GM18861 (cell line): ENCODE measurements around the gene TENM4.

ENCODE experiments used
- ATAC-seq: cut with Tn5 transposase; IDR thresholded peaks from one replicate; pipeline ENCODE4 v1.9.1; 2021; ENCODE audit not compliant: unreplicated experiment

Gene TENM4

DNA sequence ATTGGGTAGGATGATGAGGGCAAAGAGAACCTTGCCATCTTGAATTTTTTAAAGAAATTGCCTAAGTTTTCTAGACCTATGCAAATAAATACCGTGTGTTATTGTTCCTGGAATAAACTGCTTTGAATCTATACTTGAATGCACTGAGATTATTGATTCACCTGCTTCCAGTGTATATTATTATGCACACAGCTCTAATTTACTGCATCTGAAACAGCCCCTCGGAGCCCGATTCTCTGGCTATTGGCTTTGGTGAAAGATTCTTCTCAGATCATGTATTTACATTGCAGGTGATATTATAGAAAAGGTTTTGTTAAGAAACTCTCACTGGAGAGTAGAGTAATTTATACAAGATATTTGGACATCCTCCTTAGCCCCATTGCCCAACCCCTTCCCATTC is 254.2 kb downstream of the TENM4 start:
- ATAC-seq, result no peak

- ATAC-seq, result no peak
Measured at GRCh38 chr11:79185351-79185750, 255.5 kb downstream of the TENM4 start.

GRCh38 chr11:79184285-79184684 is 256.5 kb downstream of the TENM4 start:
- no peak for ATAC-seq

GRCh38 chr11:79182794-79183193 is 258.0 kb downstream of the TENM4 start:
- ATAC-seq, result no peak

GRCh38 chr11:79179087-79179486 is 261.7 kb downstream of the TENM4 start:
- ATAC-seq, result no peak

DNA sequence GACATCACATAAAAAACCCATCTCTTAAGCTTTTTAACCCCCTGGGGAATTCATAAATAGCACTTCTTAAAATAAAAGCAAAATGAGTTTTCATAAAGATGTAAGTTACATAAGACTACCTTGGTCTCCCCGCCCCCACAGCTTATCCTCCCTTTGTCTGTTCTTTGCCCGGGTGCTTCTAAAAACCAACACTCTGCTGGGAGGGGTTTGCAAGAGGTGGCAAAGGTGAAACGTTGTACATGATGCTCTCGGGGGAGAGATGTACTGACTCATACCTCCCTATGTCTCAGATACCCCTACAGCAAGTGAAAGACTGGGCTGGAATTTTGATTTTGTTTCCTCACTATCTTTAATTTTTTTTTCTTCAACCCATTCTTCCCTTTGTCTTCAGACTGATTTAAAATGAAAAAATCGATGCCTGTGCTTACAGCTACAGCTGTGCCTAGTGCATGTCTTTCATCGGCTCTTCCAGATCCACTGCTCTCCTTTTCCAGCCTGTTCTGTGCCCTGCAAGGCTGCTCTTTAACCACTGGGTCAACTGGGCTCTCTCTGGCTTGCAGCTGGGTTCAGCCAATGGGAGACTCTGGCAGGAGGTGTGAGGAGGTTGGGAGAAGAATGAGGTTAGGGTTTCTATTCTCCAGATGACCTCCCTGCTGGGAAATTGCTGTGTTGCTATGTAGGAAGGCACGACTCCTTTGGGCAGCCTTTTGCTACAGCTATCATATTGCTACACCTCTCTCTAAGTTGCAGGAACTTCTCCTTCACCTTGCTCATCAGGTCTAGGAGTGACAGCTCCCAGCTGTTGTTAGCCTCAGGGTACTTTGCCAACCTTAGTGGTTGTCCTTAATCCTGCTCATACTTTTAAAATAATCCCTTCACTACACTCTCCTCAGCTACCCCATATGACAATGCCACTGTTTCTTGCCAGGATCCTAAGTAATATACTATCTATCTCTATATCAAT is 266.5 kb downstream of the TENM4 start:
- ATAC-seq, result no peak

GRCh38 chr11:79173615-79174014 is 267.2 kb downstream of the TENM4 start:
- ATAC-seq, result no peak

GRCh38 chr11:79170321-79170720 is 270.5 kb downstream of the TENM4 start:
- ATAC-seq, result no peak

DNA sequence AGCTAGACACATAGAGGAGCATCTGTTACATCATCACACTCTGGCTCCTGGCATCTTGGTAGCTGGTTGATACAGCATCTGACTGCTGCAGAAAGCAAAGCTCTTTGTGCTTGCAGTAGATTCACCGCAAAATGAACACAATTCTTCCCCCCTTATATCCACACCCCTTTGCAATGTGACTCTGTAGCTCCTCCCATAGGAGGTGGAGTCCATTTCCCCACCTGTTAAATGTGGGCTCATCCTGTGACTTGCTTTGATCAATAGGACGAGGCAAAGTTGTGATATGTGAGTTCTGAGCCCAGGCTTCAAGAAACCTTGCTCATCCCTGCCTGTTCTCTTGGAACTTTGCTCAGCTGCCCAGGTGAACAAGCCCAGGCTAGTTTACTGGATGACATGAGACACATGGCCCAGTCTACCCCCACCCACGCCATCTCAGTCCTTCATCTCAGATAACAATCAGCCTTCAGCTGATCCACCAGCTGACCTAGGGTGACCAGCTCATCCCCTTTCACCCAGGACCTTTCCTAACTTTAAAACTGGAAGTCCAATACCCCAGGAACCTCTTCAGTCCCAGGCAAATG is 272.2 kb downstream of the TENM4 start:
- ATAC-seq, result no peak

- ATAC-seq, result no peak
Measured at GRCh38 chr11:79167510-79168188, 273.2 kb downstream of the TENM4 start.

- ATAC-seq, result no peak
Measured at GRCh38 chr11:79165908-79166307, 274.9 kb downstream of the TENM4 start.

DNA sequence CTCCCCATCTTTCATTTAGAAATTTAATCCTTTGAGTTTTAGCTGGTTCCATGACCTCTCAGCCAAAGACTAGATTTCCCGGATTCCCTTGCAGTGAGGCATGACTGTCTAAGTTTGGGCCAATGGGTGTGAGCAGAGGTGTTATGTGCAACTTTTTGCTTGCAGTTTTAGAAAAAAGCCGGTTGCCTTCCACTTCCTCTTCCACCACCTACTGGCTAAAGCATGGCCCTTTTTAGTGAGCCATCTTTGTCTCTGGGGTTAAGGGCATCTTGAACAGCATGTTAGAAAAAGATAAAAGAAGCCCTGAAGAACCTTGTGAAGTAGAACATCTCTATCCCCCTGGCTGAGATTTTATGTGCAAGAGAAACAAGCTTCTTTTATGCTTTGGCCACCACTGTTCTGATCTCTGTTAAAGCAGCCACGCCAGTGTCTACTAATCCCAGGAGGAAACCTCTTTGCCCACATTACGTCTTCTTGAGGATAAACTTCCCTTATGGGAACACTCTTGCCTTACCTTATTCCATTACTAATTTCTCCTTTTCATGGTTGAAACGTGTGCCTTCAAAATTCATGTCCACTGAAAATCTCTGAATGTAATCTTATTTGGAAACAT is 279.9 kb downstream of the TENM4 start:
- no peak for ATAC-seq

GRCh38 chr11:79159657-79160450 is 281.0 kb downstream of the TENM4 start:
- ATAC-seq, result no peak

DNA sequence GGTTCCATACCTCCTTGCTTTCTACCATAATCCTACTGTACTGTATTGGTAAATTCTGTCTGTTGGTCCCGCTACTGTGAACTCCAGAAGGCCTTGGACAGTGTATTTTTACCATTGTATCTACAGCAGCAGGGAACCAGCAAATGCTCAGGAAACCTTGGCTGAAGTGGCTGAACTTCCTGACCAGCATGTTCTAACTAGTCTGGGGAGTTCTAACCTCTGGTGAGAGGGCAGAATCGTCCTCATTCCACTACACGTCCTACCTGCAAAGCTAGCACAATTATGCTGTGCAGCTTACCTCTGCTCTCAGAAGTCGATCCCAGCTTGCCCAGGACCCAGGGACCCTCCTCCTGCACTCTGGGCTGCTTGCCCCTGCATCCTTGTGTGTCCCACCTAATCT is 283.1 kb downstream of the TENM4 start:
- no peak for ATAC-seq

- no peak for ATAC-seq
Measured at GRCh38 chr11:79156031-79156430, 284.8 kb downstream of the TENM4 start.

DNA sequence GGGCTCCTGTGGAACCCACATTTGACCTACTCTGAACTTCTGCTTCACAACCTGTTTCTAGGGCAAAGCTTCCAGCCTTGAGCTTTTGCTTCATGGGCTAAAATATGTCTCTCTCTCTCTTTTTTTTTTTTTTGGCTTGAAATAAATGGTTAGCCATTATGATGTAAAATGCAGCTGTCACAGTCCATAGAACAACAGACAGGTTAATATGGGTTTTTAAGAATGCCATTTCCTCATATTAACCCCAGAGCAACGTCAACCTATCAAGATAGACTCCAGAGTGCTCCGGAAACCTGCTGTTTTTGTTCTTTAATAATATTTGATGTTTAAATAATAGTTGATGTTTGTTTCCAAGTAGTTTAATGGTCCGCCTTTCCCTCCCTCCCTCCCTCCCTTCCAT is 285.6 kb downstream of the TENM4 start:
- no peak for ATAC-seq

DNA sequence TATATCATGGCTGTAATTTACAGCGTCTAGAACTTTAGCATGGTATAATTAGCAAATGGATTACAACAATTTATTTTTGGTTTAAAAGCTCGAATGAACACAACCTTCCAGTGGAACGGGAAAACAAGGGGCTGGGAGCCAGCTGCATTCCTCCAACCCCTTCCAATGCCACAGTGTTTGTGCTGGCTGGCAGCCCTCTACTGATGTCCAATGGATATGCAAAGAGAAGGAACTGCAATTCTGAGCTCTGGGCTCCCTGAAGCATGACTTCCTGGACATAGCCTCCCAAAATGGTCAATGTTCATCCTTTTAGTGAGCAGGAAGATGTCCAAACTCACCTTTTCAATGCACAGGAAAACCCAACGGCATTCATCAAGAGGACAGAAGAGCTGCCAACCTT is 288.3 kb downstream of the TENM4 start:
- ATAC-seq, result no peak

DNA sequence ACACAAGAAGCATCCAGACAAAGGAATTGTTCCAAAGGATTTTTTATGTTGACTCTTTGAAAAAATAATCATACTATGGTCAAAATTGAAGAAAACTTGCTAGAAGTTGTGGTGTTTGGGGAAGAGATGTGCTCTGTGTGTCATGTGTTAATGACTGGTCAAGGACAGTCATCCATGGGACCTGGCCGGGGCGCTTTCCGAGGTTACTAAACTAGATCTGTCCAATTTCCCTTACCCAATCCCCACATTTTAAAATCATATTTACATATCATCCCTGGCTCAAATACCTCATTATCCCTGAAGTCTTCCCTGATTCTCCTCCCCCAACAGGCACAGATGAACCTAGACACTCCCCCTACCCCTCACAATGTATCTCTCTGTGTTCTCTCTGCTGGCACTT is 289.4 kb downstream of the TENM4 start:
- ATAC-seq, result no peak

DNA sequence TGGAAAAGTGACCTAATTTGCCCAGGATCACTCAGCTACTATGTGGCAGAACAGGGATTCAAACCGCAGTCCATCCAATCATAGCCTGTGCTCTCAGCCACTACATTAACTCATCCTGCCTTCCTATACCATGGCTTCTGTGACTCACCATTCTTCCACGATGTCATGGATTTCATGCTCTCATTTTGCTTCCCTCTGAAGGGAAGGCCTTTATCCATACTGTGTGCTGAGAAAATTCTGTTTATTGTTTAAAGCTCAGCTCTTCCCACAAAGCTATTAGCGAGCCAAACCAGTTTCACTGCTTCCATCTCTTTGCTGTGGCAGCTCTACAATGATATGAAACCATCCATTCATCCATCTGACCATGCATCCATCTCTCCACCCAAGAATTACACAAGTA is 289.9 kb downstream of the TENM4 start:
- no peak for ATAC-seq

DNA sequence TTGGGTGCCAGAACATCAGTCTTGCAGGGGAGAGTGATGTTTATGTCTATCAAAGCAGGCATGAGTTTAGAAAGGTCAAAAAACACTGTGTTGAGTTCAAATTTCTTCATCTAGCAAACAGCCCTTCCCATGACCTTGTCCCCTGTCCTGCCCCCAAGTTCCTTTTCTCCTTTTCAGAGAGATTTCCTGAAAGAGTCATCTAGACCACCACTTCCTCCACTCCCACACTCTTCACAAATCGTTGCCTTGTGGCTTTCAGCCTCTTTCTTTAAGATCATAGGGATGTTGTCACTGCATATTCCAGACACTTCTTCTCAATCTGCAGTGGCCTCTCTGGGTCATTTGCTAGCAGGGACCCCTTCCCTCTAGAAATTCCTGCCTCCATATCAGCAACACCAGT is 290.5 kb downstream of the TENM4 start:
- no peak for ATAC-seq

DNA sequence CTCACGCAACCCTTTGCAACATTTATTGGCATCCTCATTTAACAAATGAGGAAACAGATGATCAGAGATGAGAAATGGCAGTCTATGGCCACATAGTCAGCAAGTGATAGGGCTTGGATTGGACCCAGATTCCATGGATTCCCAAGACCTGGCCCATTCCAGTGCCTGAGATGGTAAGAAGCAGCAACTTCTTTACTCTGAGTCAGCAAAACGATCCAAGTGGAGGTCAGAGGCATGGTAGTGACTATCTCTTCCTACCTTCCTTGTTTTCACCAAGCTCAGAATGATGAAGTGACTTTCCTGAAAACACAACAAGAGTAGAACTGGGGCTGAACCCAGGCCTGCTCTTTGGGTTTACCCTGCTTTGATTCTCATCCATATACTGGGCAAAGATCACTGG is 293.1 kb downstream of the TENM4 start:
- no peak for ATAC-seq
